NB4 (cell line): Measurements from ENCODE around the gene NPR2.
A peak's percentile ranks its signal among the peaks of the same experiment; 100 is the strongest.

ENCODE experiments used
- DNase-seq: peaks from one replicate; pipeline ENCODE4 v3.0.0; 2010; ENCODE audit warnings: low read depth
- H3K4me3 ChIP-seq: one replicate; pipeline ENCODE4 v1.5.1; 2011; ENCODE audit warnings: mild to moderate bottlenecking, low read depth, low read length, moderate library complexity
- CTCF ChIP-seq: IDR thresholded peaks from one replicate; pipeline ENCODE4 v1.5.1; 2012; ENCODE audit warnings: low read depth, low read length
- MYC ChIP-seq: IDR thresholded peaks from 2 replicates; pipeline ENCODE4 v1.6.1; 2011; ENCODE audit warnings: low read depth, low read length
- POLR2A ChIP-seq: IDR thresholded peaks from 2 replicates; pipeline ENCODE4 v1.6.1; 2011; ENCODE audit warnings: mild to moderate bottlenecking; ENCODE audit not compliant: insufficient read length; ENCODE audit errors: extremely low read depth
- TF ChIP-seq, protein P1 (sequence below): IDR thresholded peaks from 2 replicates; pipeline ENCODE4 v1.6.1; 2011; ENCODE audit warnings: low read depth, low read length

Gene NPR2

DNA sequence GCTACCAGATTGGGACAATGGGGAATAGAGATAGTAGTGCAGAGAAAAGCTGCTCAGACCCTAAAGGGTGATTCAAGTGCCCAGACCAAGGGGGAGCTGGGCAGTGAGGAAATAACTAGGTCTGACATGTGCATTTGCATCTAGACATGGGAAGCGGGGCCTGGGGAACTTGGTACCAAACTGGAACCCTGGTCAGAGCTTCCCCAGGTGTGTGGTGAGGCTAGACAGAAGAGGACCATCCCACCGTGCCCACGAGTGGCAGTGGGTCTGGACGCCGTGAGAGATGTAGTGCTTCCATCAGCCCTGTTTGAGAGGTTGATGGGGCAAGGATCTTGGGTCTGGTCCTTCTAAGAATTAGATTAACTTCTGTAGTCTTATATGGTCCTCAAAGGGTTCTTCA, 45.2 kb downstream of the NPR2 start:
- no peak for TF ChIP-seq MYC
- no peak for TF ChIP-seq POLR2A
- TF ChIP-seq, protein P1, sequence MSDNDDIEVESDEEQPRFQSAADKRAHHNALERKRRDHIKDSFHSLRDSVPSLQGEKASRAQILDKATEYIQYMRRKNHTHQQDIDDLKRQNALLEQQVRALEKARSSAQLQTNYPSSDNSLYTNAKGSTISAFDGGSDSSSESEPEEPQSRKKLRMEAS = no peak
- TF ChIP-seq CTCF = no peak
- no peak for DNase-seq
- H3K4me3 ChIP-seq = no peak overlapping the region

- H3K4me3 ChIP-seq = no peak overlapping the region
Measured at GRCh38 chr9:35839926-35840325, 48.5 kb downstream of the NPR2 start.

DNA sequence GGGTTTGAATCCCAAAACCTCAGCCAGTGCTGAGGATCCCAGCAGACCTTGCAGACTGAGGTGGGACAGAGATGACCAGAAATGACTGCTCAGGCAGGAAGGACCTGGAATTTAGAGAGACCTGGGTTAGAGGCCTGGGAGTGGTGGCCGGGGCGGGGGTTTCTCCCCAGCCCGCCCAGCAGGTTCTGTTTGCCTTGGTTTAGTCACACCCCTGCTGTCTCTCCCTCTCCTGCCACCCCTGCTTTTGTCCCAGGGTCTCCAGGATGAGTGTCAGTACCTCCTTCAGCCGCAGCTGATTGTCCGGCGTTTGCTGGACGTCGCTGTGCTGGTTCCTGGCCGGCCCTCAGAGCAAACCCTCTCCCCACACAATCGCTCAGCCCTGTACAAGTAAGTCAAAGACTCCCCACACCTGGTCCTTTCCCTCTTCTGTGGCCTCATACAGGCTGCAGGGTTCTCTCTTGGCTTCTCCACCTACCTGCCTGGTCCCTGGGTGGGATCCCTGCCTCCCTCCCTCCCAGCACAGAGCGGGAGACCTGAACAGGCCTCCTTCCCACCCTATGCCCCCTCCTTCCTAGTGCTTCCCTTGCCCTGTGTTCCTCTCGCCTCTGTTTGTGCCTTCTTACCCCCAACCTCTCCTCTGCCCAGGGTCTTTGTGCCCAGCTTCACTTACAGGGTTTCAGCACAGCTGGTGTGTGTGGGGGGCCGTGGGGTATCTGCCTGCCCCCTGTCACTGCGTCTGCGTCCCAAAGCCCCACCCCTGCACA, 49.7 kb downstream of the NPR2 start:
- TF ChIP-seq MYC = no peak
- TF ChIP-seq, protein P1 = no peak
- TF ChIP-seq POLR2A = no peak
- no peak for TF ChIP-seq CTCF
- H3K4me3 ChIP-seq = no peak overlapping the region
- no peak for DNase-seq

More at GRCh38 chr9:35839926-35840325, 48.5 kb downstream of the NPR2 start:
- DNase-seq = no peak
- TF ChIP-seq MYC (no peak), POLR2A (no peak), CTCF (no peak)
- TF ChIP-seq, protein P1 = no peak

DNA sequence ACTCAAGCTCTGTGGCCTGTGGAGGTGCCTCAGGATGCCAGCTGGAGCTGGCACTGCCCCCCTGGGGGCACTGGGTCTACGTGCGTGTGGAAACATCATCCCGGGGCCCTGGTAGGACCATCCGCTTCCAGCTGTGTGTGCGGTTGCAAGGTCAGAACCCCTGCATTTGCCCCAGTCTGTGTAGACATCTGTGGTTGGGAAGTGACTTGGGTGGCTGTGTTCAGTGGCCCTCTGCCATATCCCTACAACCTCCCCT, 50.2 kb downstream of the NPR2 start:
- no peak overlapping the region for H3K4me3 ChIP-seq
- DNase-seq = no peak
- TF ChIP-seq POLR2A (no peak), MYC (no peak), CTCF (no peak)
- TF ChIP-seq, protein P1 = no peak

GRCh38 chr9:35842020-35842745, 50.8 kb downstream of the NPR2 start:
- DNase-seq = peak; percentile 94
- TF ChIP-seq CTCF = no peak
- TF ChIP-seq, protein P1 = no peak
- no peak for TF ChIP-seq POLR2A
- no peak for TF ChIP-seq MYC
- no peak overlapping the region for H3K4me3 ChIP-seq
